Kidney (tissue), 14 donors: ENCODE measurements around the gene TMEM164. TPM values are rescaled to one million over a fixed set of nuclear protein-coding genes. Genes with fewer than 3 reads are reported as not detected.
"Not testable (repeated sequence)": the region's sequence is repeated elsewhere in the genome, so short reads cannot be mapped to it uniquely, and the experiment has no call there.

Source experiments
- DNase-seq, 5 donors: peaks; one replicate each; pipeline ENCODE4 v3.0.0-alpha.2; 2013 to 2020
- FAIRE-seq: peaks from 2 replicates; lab custom pipeline; 2012; peaks lifted over from hg19 to GRCh38; lab: Jason Lieb, UNC
- H3K27ac ChIP-seq, 2 donors: one replicate each; pipeline ENCODE4 v1.7.0; 2013; ENCODE audit warnings: low read depth in 2 of 2, low read length in 2 of 2, inconsistent platforms in 1 of 2
- H3K27me3 ChIP-seq: one replicate; pipeline ENCODE4 v1.7.1; 2013; ENCODE audit warnings: low read length, inconsistent platforms; ENCODE audit not compliant: control insufficient read depth, insufficient read depth
- H3K36me3 ChIP-seq, 3 donors: one replicate each; pipeline versions ENCODE4 v1.7.0 to v1.7.1; 2013; ENCODE audit warnings: low read length in 3 of 3, control low read depth in 1 of 3, inconsistent platforms in 1 of 3; ENCODE audit not compliant: insufficient read depth in 3 of 3, control insufficient read depth in 2 of 3
- H3K4me1 ChIP-seq, 3 donors: one replicate each; pipeline versions ENCODE4 v1.7.0 to v1.7.1; 2013; ENCODE audit warnings: low read length in 3 of 3, inconsistent platforms in 1 of 3, low read depth in 1 of 3; ENCODE audit not compliant: control insufficient read depth in 2 of 3, insufficient read depth in 2 of 3
- H3K4me3 ChIP-seq, 3 donors: one replicate each; pipeline versions ENCODE4 v1.7.0 to v1.8.1; 2013; ENCODE audit warnings: low read length in 3 of 3, control low read depth in 1 of 3, inconsistent platforms in 1 of 3
- H3K9ac ChIP-seq, 3 donors: one replicate each; pipeline versions ENCODE4 v1.7.0 to v1.7.1; 2013; ENCODE audit warnings: low read length in 3 of 3, control low read depth in 1 of 3, inconsistent platforms in 1 of 3
- H3K9me3 ChIP-seq, 3 donors: one replicate each; pipeline versions ENCODE4 v1.7.0 to v1.7.1; 2013; ENCODE audit warnings: low read length in 3 of 3, control low read depth in 1 of 3, inconsistent platforms in 1 of 3; ENCODE audit not compliant: control insufficient read depth in 2 of 3, insufficient read depth in 1 of 3
- intact Hi-C: fragments of 100-400 bp; cut with DNase I; formaldehyde crosslinking; loops from one replicate; pipeline ENCODE4 v1.11.1; 2022
- polyA plus RNA-seq: library from polyadenylated mRNA; stranded (reverse); fragments of 350-450 nt; fragmentation: Illumina TruSeq; extraction: RNeasy Lipid Tissue Mini Kit (QIAGEN cat#74804); gene quantifications from one replicate; pipeline ENCODE4 v1.2.3, GENCODE V29; 2014; ENCODE audit warnings: low read depth, low replicate concordance; ENCODE audit not compliant: insufficient read depth
- total RNA-seq: library from RNA; stranded (reverse); fragmentation: NEBNext Ultra II Directional; extraction: Animal tissue kit (Norgen Biotek cat#: 25700); gene quantifications from one replicate; pipeline ENCODE4 v1.2.1, GENCODE V29; 2021
- TF ChIP-seq, protein P1 (sequence below): IDR thresholded peaks from 3 replicates; pipeline ENCODE4 v1.5.1; 2012; ENCODE audit warnings: mild to moderate bottlenecking, moderate library complexity, borderline replicate concordance; ENCODE audit not compliant: insufficient read depth; ENCODE audit errors: extremely low read depth
- donor health status: control.
- donor health status: control.
- donor health status: control.
- donor health status: control.
- donor health status: control.
- donor health status: DM: yes; HTN: yes; CAD: no.
- donor health status: Normal renal cell carcinoma (clear cell type).

TMEM164 gene
- total and polyA plus RNA-seq, 2 donors from 2014 or later: 16.9 to 36.0 TPM

DNA sequence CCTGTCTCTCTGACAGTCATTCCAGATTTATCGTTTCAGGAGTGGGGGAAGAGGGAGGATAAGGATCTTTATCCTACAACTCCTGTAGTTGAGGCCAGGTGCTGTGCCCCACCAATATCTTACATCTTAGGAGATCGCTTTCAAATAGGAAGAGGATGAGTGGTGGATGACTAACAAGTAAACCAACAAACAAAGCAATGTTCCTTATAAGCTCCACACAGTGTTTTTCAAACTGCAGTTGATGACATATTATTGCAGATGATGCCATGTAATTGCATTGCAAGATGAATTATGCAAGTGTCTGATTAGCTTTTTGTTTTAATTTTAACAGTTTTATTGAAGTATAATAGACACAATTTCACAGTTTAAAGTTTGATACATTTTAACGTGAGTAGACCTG is 35.8 kb upstream of the TMEM164 start:
- H3K36me3 ChIP-seq: no peaks in the 10 kb centered on the region
- H3K9me3 ChIP-seq: no peaks in the 10 kb centered on the region
- H3K4me1 ChIP-seq: no peaks in the 10 kb centered on the region
- intact Hi-C loops: no loop called here
- no peak overlapping the region for H3K9ac ChIP-seq
- TF ChIP-seq, protein P1, sequence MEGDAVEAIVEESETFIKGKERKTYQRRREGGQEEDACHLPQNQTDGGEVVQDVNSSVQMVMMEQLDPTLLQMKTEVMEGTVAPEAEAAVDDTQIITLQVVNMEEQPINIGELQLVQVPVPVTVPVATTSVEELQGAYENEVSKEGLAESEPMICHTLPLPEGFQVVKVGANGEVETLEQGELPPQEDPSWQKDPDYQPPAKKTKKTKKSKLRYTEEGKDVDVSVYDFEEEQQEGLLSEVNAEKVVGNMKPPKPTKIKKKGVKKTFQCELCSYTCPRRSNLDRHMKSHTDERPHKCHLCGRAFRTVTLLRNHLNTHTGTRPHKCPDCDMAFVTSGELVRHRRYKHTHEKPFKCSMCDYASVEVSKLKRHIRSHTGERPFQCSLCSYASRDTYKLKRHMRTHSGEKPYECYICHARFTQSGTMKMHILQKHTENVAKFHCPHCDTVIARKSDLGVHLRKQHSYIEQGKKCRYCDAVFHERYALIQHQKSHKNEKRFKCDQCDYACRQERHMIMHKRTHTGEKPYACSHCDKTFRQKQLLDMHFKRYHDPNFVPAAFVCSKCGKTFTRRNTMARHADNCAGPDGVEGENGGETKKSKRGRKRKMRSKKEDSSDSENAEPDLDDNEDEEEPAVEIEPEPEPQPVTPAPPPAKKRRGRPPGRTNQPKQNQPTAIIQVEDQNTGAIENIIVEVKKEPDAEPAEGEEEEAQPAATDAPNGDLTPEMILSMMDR: no peak
- no peaks in the 10 kb centered on the region for H3K27me3 ChIP-seq
- H3K27ac ChIP-seq: no peak overlapping the region
- no peak overlapping the region for H3K4me3 ChIP-seq
- DNase-seq (no peak), FAIRE-seq (no peak)

DNA sequence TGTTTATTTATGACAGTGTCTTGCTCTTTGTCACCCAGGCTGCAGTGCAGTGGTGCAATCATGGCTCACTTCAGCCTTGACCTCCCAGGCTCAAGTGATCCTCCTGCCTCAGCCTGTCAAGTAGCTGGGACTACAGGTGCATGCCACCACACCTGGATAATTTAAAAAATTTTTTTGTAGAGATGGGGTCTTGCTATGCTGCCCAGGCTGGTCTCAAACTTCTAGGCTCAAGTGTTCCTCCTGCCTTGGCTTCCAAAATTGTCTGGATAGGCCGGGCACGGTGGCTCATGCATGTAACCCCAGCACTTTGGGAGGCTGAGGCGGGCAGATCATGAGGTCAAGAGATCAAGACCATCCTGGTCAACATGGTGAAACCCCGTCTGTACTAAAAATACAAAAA is 32.1 kb upstream of the TMEM164 start:
- H3K9me3 ChIP-seq, H3K27me3 ChIP-seq, H3K4me3 ChIP-seq, H3K9ac ChIP-seq, H3K27ac ChIP-seq, DNase-seq, FAIRE-seq, H3K36me3 ChIP-seq, intact Hi-C loops, H3K4me1 ChIP-seq: not testable (repeated sequence)

DNA sequence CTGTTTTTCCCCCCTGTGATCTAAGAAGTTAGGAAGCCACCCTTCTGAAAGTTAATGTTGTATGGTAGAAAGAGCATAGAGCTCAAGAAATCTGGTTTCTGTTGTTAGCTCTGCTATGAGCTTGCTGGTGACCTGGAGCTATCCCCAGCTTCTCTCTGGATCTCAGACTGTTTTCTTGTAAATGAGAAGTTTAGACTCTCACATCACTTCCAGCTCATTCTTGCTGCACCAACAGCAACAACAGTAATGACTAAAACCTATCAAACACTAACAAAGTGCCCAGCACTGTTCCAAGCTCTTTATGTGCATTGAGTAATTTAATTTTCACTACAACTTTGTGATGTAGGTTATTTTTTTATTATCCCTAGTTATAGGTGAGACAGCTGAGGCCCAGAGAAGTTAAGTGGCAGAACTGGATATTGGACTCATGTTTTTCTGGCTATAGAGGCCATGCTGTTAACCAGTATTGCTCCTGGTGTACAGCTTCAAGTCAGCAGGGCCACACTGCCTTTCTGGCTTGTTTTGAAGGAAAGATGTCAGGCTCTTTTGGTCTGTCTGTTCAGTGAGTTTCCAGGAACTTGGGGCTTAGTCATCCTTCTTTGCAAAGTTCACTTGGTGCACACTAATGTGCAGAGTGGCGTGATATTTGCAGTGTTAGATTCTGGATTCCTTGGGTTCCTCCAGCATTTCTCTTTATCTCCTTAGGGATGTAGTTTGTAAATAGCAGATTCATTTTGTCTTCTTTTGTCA is 27.8 kb upstream of the TMEM164 start:
- intact Hi-C loops: no loop called here
- no peak overlapping the region for H3K4me3 ChIP-seq
- no peak overlapping the region for H3K9ac ChIP-seq
- TF ChIP-seq, protein P1: no peak
- DNase-seq: no peak
- H3K27ac ChIP-seq: no peak overlapping the region
- H3K9me3 ChIP-seq: no peaks in the 10 kb centered on the region
- H3K4me1 ChIP-seq: no peaks in the 10 kb centered on the region
- FAIRE-seq: no peak
- H3K36me3 ChIP-seq: no peaks in the 10 kb centered on the region
- H3K27me3 ChIP-seq: peaks cover 2% of the 10 kb centered on the region

DNA sequence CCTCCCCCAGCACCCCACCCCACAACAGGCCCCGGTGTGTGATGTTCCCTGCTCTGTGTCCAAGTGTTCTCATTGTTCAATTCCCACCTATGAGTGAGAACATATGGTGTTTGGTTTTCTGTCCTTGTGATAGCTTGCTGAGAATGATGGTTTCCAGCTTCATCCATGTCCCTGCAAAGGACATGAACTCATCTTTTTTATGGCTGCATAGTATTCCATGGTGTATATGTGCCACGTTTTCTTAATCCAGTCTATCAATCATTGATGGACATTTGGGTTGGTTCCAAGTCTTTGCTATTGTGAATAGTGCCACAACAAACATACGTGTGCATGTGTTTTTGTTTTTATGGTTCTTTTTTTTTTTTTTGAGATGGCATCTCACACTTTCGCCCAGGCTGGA is 17.7 kb upstream of the TMEM164 start:
- FAIRE-seq, H3K9ac ChIP-seq, H3K4me1 ChIP-seq, H3K9me3 ChIP-seq, H3K4me3 ChIP-seq, H3K27ac ChIP-seq, DNase-seq, H3K27me3 ChIP-seq, intact Hi-C loops, H3K36me3 ChIP-seq: not testable (repeated sequence)
